GM19452 (cell line): Measurements from ENCODE around the gene LPAR1.
"Not testable (repeated sequence)": the region's sequence is repeated elsewhere in the genome, so short reads cannot be mapped to it uniquely, and the experiment has no call there.

ENCODE experiments used
- ATAC-seq: cut with Tn5 transposase; IDR thresholded peaks from one replicate; pipeline ENCODE4 v1.9.1; 2021; ENCODE audit not compliant: unreplicated experiment

Gene LPAR1

DNA sequence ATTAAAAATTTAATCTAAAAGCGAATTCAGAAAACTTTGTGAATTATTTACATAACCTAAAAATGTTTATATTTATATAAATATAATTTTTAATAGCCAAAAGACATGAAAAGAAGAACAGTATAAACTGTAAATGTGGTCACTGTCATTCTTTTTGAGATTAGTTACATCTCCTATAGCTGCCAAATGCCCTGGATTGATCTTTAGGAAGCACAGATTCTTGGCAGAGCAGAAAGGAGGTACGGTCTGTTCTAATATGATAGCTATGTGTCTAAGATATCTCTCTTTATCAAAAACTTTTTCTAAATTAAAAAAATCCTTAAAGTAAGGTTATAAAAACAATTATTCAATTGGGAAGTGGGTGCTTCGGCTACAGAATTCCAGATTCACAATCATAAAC, 151.0 kb downstream of the LPAR1 start:
- ATAC-seq = no peak

DNA sequence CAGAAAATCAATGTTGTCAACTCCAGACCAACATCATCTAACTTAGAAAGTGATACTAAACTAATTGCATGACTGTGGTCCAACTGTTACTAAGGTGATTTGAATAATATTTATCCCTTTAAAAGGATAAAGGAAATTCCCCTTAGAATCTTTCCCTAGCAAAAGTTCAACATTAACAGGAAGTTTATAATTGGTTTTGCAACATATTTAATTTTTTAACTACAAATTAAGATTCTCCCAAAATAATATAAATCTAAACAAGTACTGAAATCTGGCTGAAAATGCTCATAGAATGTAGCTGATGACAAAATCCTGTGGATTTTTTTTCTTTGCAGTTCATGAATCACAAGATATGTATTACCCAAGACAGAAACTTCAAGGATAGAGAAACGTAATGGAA, 151.4 kb downstream of the LPAR1 start:
- ATAC-seq = no peak

DNA sequence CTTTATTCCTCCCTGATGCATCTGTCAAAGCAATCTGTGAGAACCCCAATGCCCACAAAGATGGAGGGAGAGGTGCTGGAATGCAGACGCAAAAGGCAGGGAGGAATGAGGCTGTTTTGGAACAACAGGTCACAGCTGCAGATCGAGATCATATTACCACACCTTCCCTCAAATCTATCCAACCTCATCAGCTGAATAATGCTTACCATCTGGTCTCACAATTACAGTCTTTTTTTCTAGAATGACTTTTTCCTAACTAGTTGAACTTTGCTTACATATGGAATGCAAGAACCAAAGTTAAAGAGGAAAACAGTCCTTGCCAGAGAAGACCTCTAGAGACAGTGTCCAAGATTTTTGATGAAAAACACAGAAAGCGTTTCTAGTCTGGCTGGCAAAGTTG, 158.1 kb downstream of the LPAR1 start:
- no peak for ATAC-seq

DNA sequence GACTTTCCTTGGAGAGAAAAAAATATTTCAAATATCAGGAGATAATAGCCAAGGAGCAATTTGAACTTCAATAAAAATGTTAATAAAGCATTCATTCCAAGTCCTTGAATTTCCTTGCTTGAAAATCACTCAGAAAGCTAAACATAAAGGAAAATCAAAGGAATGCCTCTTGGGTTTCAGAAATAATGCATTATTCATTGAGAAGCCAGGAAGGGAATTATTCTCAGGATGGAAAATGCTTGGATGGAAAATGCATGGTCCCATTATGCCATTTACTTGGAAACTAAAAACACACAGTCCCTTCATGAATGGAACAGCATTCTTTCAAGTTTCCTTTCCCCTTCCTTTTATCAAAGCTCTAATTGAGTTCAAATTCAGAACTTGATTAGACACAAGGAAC, 160.9 kb downstream of the LPAR1 start:
- ATAC-seq = no peak

DNA sequence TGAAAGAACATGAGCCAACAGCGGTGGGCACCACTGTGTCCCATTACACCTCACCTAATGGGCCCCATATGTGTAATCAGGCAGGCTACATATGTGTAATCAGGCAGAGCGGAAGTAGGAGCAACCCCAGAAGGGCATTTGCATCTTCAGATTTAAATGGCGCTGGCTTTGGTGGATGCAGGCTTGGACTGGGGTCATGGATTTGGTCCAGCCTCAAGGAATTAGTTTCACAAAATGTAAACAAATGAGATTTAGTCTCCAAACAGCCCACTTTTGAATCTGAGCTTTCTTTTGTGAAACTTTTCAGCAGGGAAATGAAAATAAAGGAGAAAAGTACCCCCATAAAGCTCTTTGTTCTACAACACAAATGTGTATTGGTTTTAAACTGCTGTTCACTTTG, 161.3 kb downstream of the LPAR1 start:
- ATAC-seq = no peak

DNA sequence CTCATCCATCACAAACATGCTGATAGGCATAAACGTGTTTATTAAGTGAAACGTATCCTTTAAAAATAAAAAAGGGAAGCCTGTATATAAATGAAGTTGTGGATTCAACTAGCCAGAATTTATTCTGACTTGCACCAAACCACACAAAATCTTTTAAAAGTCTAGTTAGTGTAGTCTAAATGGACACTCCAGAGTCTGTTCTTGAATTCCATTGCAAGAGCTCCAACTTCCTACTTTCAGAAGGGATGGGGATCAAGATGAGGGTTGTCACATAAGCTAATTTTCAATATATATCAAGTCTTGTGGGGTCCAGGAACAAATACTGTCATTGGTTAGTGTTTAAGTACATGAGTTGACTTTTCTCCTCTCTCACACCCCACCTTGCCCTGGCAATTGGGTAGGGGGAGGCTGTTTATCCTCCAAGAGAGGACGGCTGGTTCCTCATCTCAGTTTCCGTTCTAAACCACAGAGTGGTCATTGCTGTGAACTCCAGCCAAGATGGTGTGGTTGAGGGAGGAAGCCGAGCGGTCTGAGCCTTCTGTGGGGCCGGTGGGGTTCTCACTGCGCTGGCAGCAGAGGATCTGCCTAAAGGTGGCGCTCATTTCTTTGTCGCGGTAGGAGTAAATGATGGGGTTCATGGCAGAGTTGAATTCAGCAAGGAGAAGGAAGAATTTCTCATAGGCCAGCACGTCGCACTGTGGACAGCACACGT, 163.2 kb downstream of the LPAR1 start:
- ATAC-seq = peak; percentile 94

DNA sequence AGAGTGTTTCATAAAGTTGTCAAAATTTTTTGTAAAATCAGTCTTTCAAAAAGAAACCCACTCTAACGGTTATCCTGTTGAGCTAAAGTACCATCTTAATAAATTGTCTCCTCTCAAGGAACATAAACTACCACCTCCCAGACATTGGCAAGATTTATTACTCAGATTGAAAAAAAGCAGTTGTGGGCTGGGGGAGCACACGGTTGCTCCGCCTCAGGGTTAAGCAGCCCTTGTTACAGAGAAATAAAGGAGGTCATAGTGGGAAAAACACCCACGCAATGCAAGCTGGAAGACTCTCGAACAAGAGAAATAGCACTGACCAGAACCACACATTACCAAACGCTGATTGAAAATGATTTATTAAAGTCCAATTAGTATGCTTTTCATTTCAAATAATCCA, 165.3 kb downstream of the LPAR1 start:
- ATAC-seq = no peak

DNA sequence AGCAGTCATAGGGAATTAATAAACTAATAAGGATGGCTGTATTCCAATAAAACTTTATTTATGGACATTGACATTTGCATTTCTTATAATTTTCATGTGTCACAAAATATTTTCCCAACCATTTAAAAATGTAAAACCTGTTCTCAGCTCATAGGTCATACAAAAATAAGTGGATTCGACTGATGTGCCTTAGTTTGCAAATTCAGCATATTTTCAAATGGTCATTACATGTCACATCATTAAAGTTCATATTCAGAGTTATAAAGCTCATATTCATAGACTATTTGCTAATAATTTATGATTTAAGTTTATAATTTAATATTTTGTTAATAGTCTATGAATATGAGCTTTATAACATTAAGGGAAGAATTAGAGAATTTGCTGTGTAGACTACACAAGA, 166.5 kb downstream of the LPAR1 start:
- ATAC-seq = no peak

DNA sequence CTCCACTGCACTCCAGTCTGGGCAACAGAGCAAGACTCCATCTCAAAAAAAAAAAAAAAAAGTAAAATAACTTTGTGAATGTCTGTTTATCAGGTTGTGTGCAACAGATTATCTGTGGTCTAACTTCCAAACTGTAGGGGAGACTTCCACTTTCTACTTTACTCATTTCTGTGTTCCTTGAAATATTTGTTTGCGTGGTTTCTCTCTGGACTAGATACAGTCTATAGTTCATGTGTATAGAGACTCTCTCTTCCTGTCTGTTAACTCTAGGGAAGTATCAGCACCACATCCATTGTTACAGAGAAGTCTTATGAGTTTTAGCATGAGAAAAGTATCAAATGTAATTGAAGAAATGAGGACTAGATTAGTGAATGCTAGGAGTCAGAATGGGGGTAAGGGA, 168.3 kb downstream of the LPAR1 start:
- ATAC-seq = no peak

DNA sequence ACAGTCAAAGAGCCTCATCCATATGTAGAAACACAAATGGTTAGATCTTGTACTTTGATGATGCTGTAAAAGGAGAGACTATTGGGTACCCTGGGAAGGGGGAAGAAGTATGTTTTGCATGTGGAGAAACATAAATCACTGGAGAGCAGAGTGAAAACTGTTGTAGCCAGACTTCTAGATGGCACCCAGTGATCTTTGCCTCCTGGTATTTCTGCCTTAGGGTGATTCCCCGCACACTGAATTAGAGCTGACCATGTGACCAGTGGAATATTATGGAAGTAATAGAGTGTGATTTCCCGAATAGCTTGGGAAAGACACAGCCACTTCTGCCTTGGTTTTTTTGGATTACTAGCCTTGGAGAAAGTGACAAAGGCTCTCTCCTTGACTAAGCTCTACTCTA, 174.3 kb downstream of the LPAR1 start:
- no peak for ATAC-seq

DNA sequence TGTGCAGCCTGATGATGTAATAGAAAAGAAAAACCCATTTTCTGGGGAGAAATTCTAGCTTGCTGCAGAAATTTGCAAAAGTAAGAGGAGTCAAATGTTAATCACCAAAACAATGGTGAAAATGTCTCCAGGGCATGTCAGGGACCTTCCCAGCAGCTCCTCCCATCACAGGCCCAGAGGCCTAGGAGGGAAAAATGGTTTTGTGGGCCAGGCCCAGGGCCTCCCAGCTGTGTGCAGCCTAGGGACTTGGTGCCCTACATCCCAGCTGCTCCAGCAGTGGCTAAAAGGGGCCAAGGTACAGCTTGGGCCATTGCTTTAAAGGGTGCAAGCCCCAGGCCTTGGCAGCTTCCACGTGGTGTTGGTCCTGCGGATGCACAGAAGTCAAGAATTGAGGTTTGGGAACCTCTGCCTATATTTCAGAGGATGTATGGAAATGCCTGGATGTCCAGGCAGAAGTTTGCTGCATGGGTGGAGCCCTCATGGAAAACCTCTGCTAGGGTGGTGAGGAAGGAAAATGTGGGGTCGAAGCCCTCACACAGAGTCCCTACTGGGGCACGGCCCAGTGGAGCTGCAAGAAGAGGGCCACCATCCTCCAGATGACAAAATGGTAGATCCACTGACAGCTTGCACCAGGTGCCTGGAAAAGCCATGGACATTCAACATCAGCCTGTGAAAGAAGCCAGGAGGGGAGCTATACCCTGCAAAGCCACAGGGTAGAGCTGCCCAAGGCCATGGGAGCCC, 176.7 kb downstream of the LPAR1 start:
- not testable (repeated sequence) for ATAC-seq

DNA sequence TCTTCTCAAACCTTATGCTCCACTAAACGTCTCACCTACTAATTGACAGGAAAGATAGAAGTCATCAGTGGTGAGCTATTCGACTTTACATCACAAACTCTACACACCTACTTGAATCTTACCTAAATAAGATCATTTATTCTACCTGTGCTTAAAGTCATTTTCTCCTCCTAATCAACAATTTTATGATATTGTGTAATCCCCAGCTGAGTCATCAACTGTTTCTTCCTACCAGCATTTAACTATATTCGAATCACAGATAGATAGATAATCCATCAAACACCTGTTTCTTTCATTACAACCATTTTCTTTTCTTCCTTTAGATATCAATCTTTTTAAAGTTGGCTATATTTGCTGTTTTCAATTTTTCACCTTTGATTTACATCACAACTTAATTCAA, 181.5 kb downstream of the LPAR1 start:
- ATAC-seq = no peak

DNA sequence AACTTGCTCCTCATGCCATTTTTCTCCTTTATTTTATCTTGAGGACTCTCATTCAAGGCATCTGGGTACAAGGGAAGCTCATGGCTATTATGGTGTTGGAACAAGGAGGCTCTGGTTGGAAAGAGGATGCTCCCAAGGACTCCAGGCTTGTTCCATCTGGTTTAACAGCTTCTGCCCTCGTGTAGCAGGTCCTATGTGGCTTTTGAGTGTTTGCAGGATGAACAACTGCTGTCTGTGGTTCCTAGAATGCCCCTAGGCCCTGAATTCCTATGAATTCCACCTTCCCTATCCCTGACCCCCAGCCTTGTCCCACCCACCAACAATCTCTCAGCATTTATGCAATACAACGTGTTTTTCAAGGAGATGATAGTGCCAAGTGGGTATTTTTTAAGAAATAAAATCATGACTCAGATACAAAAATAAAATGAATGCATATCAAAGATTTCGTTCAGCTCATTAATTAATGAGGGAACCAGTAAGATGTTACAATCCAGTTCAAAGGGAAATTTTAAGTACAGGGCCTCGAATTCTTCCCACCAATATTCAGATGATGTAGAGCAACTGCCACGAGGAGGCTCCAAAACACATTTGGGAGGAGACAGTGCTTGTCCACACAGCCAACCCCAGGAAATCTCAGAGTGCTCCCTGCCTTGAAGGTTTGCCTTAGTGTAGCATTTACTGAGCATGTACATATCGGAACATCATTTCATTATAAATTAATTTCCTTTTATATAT, 187.7 kb downstream of the LPAR1 start:
- ATAC-seq = no peak

DNA sequence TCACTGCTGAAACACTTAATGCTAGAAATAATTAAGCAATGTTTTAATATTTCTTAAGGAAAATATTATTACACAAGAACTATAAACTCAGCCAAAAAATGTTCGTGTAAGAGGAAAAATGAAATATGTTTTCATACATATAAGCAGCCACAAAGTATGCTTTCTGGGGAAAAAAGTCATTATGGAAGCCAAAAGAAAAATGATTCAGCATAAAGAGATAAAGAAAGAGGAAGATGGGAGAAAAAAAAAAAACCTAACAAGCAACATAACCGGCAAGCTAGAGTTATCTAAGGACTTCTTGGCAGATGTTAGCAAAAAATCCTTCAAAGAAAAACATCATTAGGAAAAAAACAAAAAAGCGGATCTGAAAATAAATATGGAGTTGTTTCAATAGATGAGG, 190.6 kb downstream of the LPAR1 start:
- ATAC-seq = no peak

DNA sequence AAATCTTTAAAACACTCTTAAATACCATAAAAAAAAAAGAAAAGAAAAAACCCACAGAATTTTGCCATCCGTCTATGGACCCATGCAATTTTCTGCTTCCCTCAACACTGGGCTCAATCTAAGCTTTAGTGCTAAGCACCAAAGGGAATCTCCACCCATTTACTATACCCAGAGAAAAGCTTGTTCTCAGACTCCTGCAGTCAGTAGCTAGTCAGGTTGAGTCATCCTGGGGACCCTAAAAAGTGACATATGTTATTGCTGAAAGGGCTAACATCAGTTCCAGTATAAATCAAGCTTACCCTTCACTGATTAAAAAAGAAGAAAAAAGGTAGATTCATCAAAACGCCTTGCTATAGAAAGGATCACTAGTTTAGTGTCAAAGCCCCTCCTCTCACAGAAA, 192.1 kb downstream of the LPAR1 start:
- no peak for ATAC-seq

DNA sequence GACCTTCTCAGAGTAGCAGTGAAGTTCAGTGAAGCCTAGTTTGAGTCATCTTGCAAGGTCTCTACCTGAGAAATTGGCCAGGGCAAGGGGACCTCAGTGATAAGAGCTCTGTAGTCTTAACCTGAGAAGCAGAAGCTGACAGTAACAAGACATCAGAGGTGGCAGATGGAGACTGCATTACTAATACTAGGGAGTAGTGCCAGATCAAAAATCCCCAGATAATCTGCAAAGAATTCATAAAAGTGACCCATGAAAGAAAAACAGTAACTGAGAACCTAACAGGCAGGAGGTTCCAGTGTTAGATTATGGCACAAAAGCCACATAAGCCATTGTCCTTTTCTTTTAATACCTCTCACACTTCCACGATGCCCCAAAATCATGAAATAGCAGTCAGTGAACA, 194.1 kb downstream of the LPAR1 start:
- ATAC-seq = no peak

DNA sequence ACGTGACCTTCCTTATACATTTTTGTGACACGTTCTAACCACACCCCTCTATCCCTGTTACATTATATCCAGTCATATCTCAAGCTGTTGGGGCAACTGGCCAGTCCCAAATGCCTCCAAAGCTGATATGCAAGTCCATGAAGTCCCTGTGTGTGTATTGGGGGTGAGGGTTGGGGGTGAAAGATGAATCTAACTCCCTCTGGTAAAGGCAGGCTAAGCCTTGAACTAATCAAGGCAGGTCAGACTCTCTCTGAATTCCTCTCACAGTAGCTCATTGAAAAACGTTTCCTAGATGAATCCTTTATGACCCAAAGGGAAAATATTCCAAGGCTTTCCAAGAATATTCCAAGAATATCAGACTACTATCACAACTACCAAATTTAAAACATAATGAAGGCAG, 195.3 kb downstream of the LPAR1 start:
- ATAC-seq = no peak

DNA sequence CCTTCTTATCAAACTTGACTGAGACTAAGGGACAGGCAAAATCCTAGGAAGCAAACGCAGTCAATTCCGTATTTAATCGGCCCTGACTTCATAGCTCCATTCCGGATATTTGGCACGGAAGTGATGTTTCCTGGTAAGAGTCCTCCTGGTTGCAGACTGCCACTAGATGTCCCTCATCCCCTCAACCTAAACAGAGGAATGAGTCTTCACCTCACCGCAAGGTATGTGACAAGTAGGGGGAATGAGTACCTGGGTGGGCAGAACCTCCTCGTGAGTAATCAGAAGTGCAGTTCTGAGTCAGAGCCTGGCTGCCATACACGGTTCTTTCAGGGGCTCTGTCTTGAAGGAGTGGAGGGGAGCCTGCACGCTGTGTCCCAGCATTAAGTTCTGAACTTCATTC, 196.1 kb downstream of the LPAR1 start:
- ATAC-seq = no peak

DNA sequence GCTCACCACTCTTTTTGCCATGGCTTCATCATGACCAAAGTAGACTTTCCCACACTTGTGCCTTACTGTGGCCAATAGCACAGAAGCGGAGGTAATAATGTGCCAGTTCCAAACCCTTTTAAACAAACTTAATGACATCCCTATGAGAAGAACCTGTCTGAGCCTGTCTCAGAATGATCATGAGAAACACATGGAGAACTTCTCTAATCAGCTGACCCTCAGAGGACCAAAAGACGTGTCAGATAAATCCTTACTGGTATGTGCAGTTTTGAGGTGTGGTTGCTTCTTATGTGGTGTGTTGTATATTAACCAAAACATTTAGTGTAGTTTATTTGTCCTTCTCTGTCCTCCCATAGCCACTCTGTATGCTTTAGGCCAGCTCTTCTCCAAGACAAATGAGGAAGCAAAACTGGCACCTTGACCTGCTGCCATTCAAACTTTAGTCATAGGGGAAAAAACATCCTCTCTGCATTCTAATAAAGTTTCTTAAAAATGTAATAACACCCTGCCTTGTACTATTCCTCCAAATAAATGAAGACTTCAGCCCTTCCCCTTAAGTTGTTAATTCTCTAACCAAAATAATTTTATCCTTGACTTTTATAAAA, 200.8 kb downstream of the LPAR1 start:
- peak; percentile 80 for ATAC-seq

DNA sequence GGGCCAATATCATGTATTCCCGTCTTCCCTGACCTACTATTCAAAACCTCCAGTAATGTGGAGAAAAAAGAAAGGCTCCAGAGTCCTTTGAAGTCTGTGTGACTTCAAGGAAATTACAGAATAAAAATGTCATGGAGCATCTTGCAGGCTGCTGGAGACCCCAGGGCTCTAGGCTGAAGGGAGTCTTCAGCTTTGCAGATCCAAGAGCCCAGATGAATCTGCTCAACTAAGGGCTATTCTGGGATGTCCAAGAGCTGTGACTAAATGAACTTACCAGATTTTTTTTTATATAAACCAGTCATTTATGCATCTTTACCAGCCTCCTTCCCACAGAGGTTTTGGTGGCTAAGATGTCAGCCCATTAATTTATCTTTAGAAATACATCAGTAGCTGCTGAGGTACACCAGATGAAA, 202.4 kb downstream of the LPAR1 start:
- no peak for ATAC-seq

DNA sequence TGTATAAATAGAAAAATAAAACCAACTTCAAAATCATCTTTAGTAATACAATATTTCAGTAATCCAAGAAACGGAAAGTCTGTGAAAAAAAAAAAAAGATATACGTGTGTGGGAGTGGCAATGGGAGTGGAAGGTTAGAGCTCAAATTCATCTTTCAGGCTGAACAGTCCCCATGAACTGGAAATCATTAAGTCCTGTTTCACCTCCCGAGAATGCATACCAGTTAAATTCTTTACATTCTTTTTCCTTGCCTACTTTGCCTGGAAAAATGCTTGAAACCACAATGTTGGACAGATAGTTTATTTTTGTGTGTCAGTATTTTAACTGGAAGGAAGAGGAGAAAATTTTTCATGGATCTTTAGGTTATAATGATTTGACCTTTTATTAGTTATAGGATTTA, 202.9 kb downstream of the LPAR1 start:
- no peak for ATAC-seq

DNA sequence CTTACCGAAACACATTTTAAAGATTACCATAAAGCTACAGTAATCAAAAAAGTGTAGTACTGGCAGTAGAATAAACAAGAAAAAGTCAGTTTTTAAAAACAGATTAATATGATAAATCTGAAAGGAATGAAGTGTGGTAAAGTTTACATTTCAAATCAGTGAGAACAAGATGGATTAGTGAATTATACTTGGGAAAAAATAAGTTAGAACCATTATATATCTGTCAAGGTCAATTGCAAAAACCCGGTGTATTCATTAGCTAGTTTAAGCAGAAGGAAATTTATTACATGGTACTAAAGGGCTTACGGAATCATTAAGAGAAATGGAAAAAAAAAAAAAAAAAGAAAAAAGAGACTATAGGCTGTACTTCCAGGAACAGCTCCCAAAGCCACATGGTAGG, 205.3 kb downstream of the LPAR1 start:
- ATAC-seq = no peak
